ENCODE measurements around the gene VCAM1. TPM values are rescaled to one million over a fixed set of nuclear protein-coding genes. Genes with fewer than 3 reads are reported as not detected.

The VCAM1 gene
- total and polyA plus RNA-seq, 9 of the 15 experiments (the other 6 are each of a cell fraction or from before 2014, with no cell fraction given): 0.04 to 0.13 TPM; not detected in 7

GRCh38 chr1:100785470-100786052 is 66.0 kb downstream of the VCAM1 start (continued):
- TF ChIP-seq IRF9 (tag; IDR thresholded peaks at IDR 0.05): no peak
- TF ChIP-seq CBX3 (IDR thresholded peaks at IDR 0.05; ENCODE audit: borderline replicate concordance in 1 of 2, low read length in 2 of 2): peak in 1 of 2 experiments; percentile 83; a peak in 1 of 3 replicates
- no peak for TF ChIP-seq PBX2 (CRISPR knock-in tag; IDR thresholded peaks at IDR 0.05; ENCODE audit: low read depth)
- TF ChIP-seq PBX2 (tag; conservative IDR thresholded peaks at IDR 0.05; ENCODE audit: low read depth): no peak
- TF ChIP-seq ZNF318 (IDR thresholded peaks at IDR 0.05; ENCODE audit: borderline replicate concordance in 1 of 2, low read depth in 1 of 2): no peak
- no peak for TF ChIP-seq ETV5 (CRISPR knock-in tag; IDR thresholded peaks at IDR 0.05; ENCODE audit: low read depth)
- TF ChIP-seq ZC3H11A (IDR thresholded peaks at IDR 0.05; ENCODE audit: low read depth, low read length): 0 out of 2 replicates have a peak, but pooled peaks have one; percentile 69
- no peak for TF ChIP-seq SRSF1 (IDR thresholded peaks at IDR 0.05; ENCODE audit: low read depth, low read length)
- TF ChIP-seq JUN (IDR thresholded peaks at IDR 0.05; ENCODE audit: borderline replicate concordance, low read depth, low read length): 0 out of 2 replicates have a peak, but pooled peaks have one; percentile 29
- no peak for TF ChIP-seq JUN (CRISPR knock-in tag; IDR thresholded peaks at IDR 0.05; ENCODE audit: borderline replicate concordance)
- peak; percentile 47 for TF ChIP-seq NEUROD1 (IDR thresholded peaks at IDR 0.05; ENCODE audit: borderline replicate concordance, low read depth, low read length, partially characterized antibody)
- TF ChIP-seq ADNP (tag; IDR thresholded peaks at IDR 0.05): no peak
- no peak for TF ChIP-seq ARHGAP35 (IDR thresholded peaks at IDR 0.05; ENCODE audit: partially characterized antibody)
- no peak for TF ChIP-seq MTF1 (CRISPR knock-in tag; IDR thresholded peaks at IDR 0.05; ENCODE audit: borderline replicate concordance)
- no peak for TF ChIP-seq ZNF121 (CRISPR knock-in tag; conservative IDR thresholded peaks at IDR 0.05)

Measured in K562 (cell line).